ENCODE data around the gene PFN3.

DNA sequence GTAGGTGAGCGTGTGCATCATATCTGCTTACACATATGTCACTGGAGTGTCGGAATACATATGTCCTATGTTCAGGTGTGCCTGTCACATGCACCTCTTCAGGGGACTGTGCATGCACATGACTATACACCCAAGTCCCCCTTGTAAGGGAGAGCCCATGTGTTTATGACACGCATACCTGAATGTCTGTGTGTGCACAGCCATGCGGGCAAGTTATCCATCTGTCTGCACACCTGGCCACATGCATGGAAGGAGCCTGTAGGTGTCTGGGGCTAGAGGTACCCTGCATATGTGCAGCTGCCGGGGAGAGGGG is 43.4 kb downstream of the PFN3 start:
- TF ChIP-seq TAF1 (IDR thresholded peaks at IDR 0.05; ENCODE audit: borderline replicate concordance, insufficient read depth, low read length) (no peak), POLR2AphosphoS5 (IDR thresholded peaks at IDR 0.05; ENCODE audit: low read depth, low read length) (no peak)
